IMR-90 (cell line): ENCODE results near the gene SVBP. TPM values are rescaled to one million over a fixed set of nuclear protein-coding genes. Genes with fewer than 3 reads are reported as not detected.

Source experiments
- ATAC-seq: fragments of 200-7000 bp; cut with Tn5 transposase; 2 replicates; pipeline ENCODE4 v1.9.1; 2020; ENCODE audit warnings: low read depth, mild to moderate bottlenecking, moderate library complexity
- BruUV-seq: library from RNA; stranded (reverse); fragments of 400-500 nt; replicated peaks from 2 replicates; lab custom pipeline; 2021; lab: Mats Ljungman, UMichigan
- CTCF ChIA-PET: fragments of 300-600 bp; formaldehyde crosslinking; extraction: SDS; loops from one replicate; lab custom pipeline; 2021; ENCODE audit warnings: antibody characterized with exemption; lab: Yijun Ruan, JAX
- POLR2A ChIA-PET: fragments of 300-600 bp; sonication (Branson Sonifier 250); formaldehyde crosslinking; loops from one replicate; lab custom pipeline; 2022; ENCODE audit warnings: antibody characterized with exemption; ENCODE audit not compliant: unreplicated experiment; lab: Charles Lee
- DNase-seq: peaks from one replicate; pipeline ENCODE4 v3.0.0; 2013
- H2AFZ ChIP-seq: replicated peaks from 2 replicates; pipeline ENCODE3; 2013; ENCODE audit warnings: low read length, mild to moderate bottlenecking; ENCODE audit not compliant: poor library complexity
- H2AK5ac ChIP-seq: 2 replicates; pipeline ENCODE4 v1.6.1; 2013; ENCODE audit warnings: low read depth, low read length, inconsistent platforms
- H2AK9ac ChIP-seq: replicated peaks from 2 replicates; pipeline ENCODE3; 2013; ENCODE audit warnings: mild to moderate bottlenecking, low read depth, low read length, moderate library complexity; ENCODE audit not compliant: poor library complexity
- H2BK120ac ChIP-seq: 2 replicates; pipeline ENCODE4 v1.6.1; 2013; ENCODE audit warnings: low read depth, low read length, inconsistent platforms
- H2BK15ac ChIP-seq: 3 replicates; pipeline ENCODE4 v1.6.1; 2013; ENCODE audit warnings: low read depth, low read length, inconsistent platforms
- H2BK20ac ChIP-seq: 2 replicates; pipeline ENCODE4 v1.6.1; 2013; ENCODE audit warnings: low read depth, mild to moderate bottlenecking, inconsistent platforms, low read length, moderate library complexity
- H2BK5ac ChIP-seq: 2 replicates; pipeline ENCODE4 v1.6.1; 2013; ENCODE audit warnings: mild to moderate bottlenecking, low read depth, low read length, inconsistent platforms; ENCODE audit not compliant: poor library complexity, severe bottlenecking
- H3K14ac ChIP-seq: replicated peaks from 2 replicates; pipeline ENCODE4 v1.6.1; 2013; ENCODE audit warnings: low read depth, low read length, inconsistent platforms
- H3K18ac ChIP-seq: 2 replicates; pipeline ENCODE4 v1.6.1; 2013; ENCODE audit warnings: low read depth, low read length, control low read depth
- H3K23ac ChIP-seq: 2 replicates; pipeline ENCODE4 v1.6.1; 2013; ENCODE audit warnings: low read depth, low read length, inconsistent platforms
- H3K27ac ChIP-seq: 2 replicates; pipeline ENCODE4 v1.5.1; 2013; ENCODE audit warnings: mild to moderate bottlenecking, control low read depth, low read length; ENCODE audit not compliant: insufficient read depth
- H3K27me3 ChIP-seq: 2 replicates; pipeline ENCODE4 v1.6.1; 2013; ENCODE audit warnings: low read length; ENCODE audit not compliant: control insufficient read depth, insufficient read depth
- H3K36me3 ChIP-seq: 2 replicates; pipeline ENCODE4 v1.6.1; 2013; ENCODE audit warnings: low read length, mixed read lengths; ENCODE audit not compliant: control insufficient read depth, insufficient read depth
- H3K4ac ChIP-seq: 2 replicates; pipeline ENCODE4 v1.6.1; 2013; ENCODE audit warnings: low read depth, low read length, inconsistent platforms
- H3K4me1 ChIP-seq: 2 replicates; pipeline ENCODE4 v1.6.1; 2013; ENCODE audit warnings: low read length, mixed read lengths; ENCODE audit not compliant: control insufficient read depth, insufficient read depth
- H3K4me2 ChIP-seq: 2 replicates; pipeline ENCODE4 v1.6.1; 2013; ENCODE audit warnings: low read depth, mild to moderate bottlenecking, control low read depth, low read length, moderate library complexity
- H3K4me3 ChIP-seq: 2 replicates; pipeline ENCODE4 v1.5.1; 2013; ENCODE audit warnings: low read depth, mild to moderate bottlenecking, control low read depth, low read length, moderate library complexity; ENCODE audit not compliant: insufficient read depth
- H3K56ac ChIP-seq: 2 replicates; pipeline ENCODE4 v1.6.1; 2013; ENCODE audit warnings: low read length, inconsistent platforms; ENCODE audit not compliant: insufficient read depth; ENCODE audit errors: extremely low read depth
- H3K79me1 ChIP-seq, 2 experiments: 2 replicates each; pipeline ENCODE4 v1.6.1; 2013; ENCODE audit warnings: low read length in 2 of 2, inconsistent platforms in 1 of 2, low read depth in 1 of 2
- H3K9ac ChIP-seq: 2 replicates; pipeline ENCODE4 v1.6.1; 2013; ENCODE audit warnings: low read depth, low read length, control low read depth
- H3K9me1 ChIP-seq: 2 replicates; pipeline ENCODE4 v1.6.1; 2013; ENCODE audit warnings: low read length, inconsistent platforms; ENCODE audit not compliant: insufficient read depth
- H3K9me3 ChIP-seq: 2 replicates; pipeline ENCODE4 v1.6.1; 2013; ENCODE audit warnings: low read length; ENCODE audit not compliant: control insufficient read depth, insufficient read depth
- H4K20me1 ChIP-seq: 2 replicates; pipeline ENCODE4 v1.6.1; 2013; ENCODE audit warnings: low read length, inconsistent platforms; ENCODE audit not compliant: insufficient read depth
- H4K5ac ChIP-seq: 2 replicates; pipeline ENCODE4 v1.6.1; 2013; ENCODE audit warnings: mild to moderate bottlenecking, low read depth, low read length, control low read depth
- H4K8ac ChIP-seq, 2 experiments: 2 replicates each; pipeline ENCODE4 v1.6.1; 2013; ENCODE audit warnings: low read depth in 2 of 2, low read length in 2 of 2, control low read depth in 1 of 2, inconsistent platforms in 1 of 2
- H4K91ac ChIP-seq: 2 replicates; pipeline ENCODE4 v1.6.1; 2013; ENCODE audit warnings: low read depth, low read length, inconsistent platforms; ENCODE audit not compliant: insufficient read depth
- BHLHE40 ChIP-seq: fragments of 150-350 bp; IDR thresholded peaks from 2 replicates; pipeline ENCODE4 v1.6.1; 2016; ENCODE audit warnings: mild to moderate bottlenecking, low read depth, low read length
- CEBPB ChIP-seq: IDR thresholded peaks from 2 replicates; pipeline ENCODE4 v1.6.1; 2012; ENCODE audit warnings: low read depth, low read length, improper control_type of control experiment
- CHD1 ChIP-seq: IDR thresholded peaks from 2 replicates; pipeline ENCODE4 v1.6.1; 2012; ENCODE audit warnings: low read depth, low read length, improper control_type of control experiment
- ELK1 ChIP-seq: fragments of 150-350 bp; IDR thresholded peaks from 2 replicates; pipeline ENCODE4 v1.6.1; 2016; ENCODE audit warnings: low read depth, mild to moderate bottlenecking, low read length, moderate library complexity, borderline replicate concordance
- FOS ChIP-seq: fragments of 150-350 bp; IDR thresholded peaks from 2 replicates; pipeline ENCODE4 v1.6.1; 2016; ENCODE audit warnings: low read depth, low read length
- MAFK ChIP-seq: IDR thresholded peaks from 2 replicates; pipeline ENCODE4 v1.6.1; 2012; ENCODE audit warnings: low read depth, low read length, improper control_type of control experiment
- MAZ ChIP-seq: IDR thresholded peaks from 2 replicates; pipeline ENCODE4 v1.6.1; 2012; ENCODE audit warnings: low read depth, mild to moderate bottlenecking, low read length, improper control_type of control experiment, moderate library complexity, borderline replicate concordance
- MXI1 ChIP-seq: IDR thresholded peaks from 2 replicates; pipeline ENCODE4 v1.6.1; 2012; ENCODE audit warnings: low read depth, mild to moderate bottlenecking, low read length, moderate library complexity, borderline replicate concordance
- NFE2L2 ChIP-seq: fragments of 150-350 bp; IDR thresholded peaks from 2 replicates; pipeline ENCODE4 v1.6.1; 2016; ENCODE audit warnings: low read depth, mild to moderate bottlenecking, low read length
- POLR2A ChIP-seq: IDR thresholded peaks from 2 replicates; pipeline ENCODE4 v1.6.1; 2012; ENCODE audit warnings: mild to moderate bottlenecking, low read depth, low read length
- RAD21 ChIP-seq: IDR thresholded peaks from 2 replicates; pipeline ENCODE4 v1.6.1; 2012; ENCODE audit warnings: low read length, improper control_type of control experiment
- RCOR1 ChIP-seq: IDR thresholded peaks from 2 replicates; pipeline ENCODE4 v1.6.1; 2012; ENCODE audit warnings: mild to moderate bottlenecking, low read length, improper control_type of control experiment; ENCODE audit not compliant: insufficient replicate concordance
- RFX5 ChIP-seq: IDR thresholded peaks from 2 replicates; pipeline ENCODE4 v1.8.0; 2012; ENCODE audit warnings: low read depth, mild to moderate bottlenecking, low read length, moderate library complexity
- SMC3 ChIP-seq: fragments of 150-350 bp; IDR thresholded peaks from 2 replicates; pipeline ENCODE4 v1.6.1; 2016; ENCODE audit warnings: low read depth, mild to moderate bottlenecking, antibody characterized with exemption, low read length, moderate library complexity
- USF2 ChIP-seq: fragments of 150-350 bp; IDR thresholded peaks from 2 replicates; pipeline ENCODE4 v1.6.1; 2017; ENCODE audit warnings: mild to moderate bottlenecking, antibody characterized with exemption, low read length, low read depth
- WGBS, 2 experiments: methylation state at CpG; one replicate each; pipeline versions ENCODE4 v1.1.5 to v1.1.7; 2013; ENCODE audit warnings: missing lambda C conversion rate in 2 of 2; ENCODE audit not compliant: insufficient read length in 1 of 2; ENCODE audit errors: extremely low coverage in 2 of 2; 5-methylcytosine and 5-hydroxymethylcytosine counted together
- dilution Hi-C: fragments of 300-500 bp; cut with HindIII; formaldehyde crosslinking; loops from one replicate; pipeline ENCODE4 v1.14.3; 2018; ENCODE audit warnings: low sequenced_read_pairs; ENCODE audit not compliant: unreplicated experiment
- in situ Hi-C: fragments of 300-500 bp; cut with MboI; formaldehyde crosslinking; loops from 3 replicates; pipeline ENCODE4 v1.14.3; 2019; ENCODE audit warnings: low sequenced_read_pairs, inconsistent platforms, mixed read lengths
- intact Hi-C: fragments of 100-400 bp; cut with micrococcal nuclease; formaldehyde crosslinking; loops from 2 replicates; pipeline ENCODE4 v1.10.0; 2022
- polyA plus RNA-seq, 3 experiments: library from polyadenylated mRNA; depleted of rRNA; stranded (reverse); fragments of >200 nt; gene quantifications; 2 replicates each; pipeline ENCODE4 v1.2.3, GENCODE V29; 2012; ENCODE audit warnings: low replicate concordance in 1 of 3
- total RNA-seq: library from RNA; depleted of rRNA; stranded (reverse); fragments of >200 nt; gene quantifications from 2 replicates; pipeline ENCODE4 v1.2.3, GENCODE V29; 2012
- TF ChIP-seq, protein P1 (sequence below): conservative IDR thresholded peaks from 2 replicates; pipeline ENCODE4 v1.5.1; 2012; ENCODE audit warnings: mild to moderate bottlenecking, low read depth, low read length, improper control_type of control experiment

The SVBP gene
- total and polyA plus RNA-seq, 2 of the 4 experiments (the other 2 are of a cell fraction): 9.7 to 11.5 TPM

GRCh38 chr1:42768172-42768571 lies 49.0 kb downstream of the SVBP start:
- Histone ChIP-seq H2BK20ac (no peak overlapping the region), H3K4me3 (peak overlapping the region; percentile 71), H2BK15ac (no peak overlapping the region), H4K20me1 (peaks cover 23% of the 10 kb centered on the region; the same call in 1 of the 2 replicates), H3K27ac (no peak overlapping the region), H3K9me3 (no peaks in the 10 kb centered on the region), H3K79me1 (peaks cover 24 to 53% of the 10 kb centered on the region in 2 experiments), H2AK5ac (no peak overlapping the region), H3K36me3 (no peaks in the 10 kb centered on the region), H4K5ac (no peak overlapping the region), H3K4me2 (peak overlapping the region; percentile 99), H4K8ac (no peak overlapping the region), H3K56ac (no peak overlapping the region), H3K27me3 (no peaks in the 10 kb centered on the region), H2BK120ac (no peak overlapping the region), H2AFZ (no peak overlapping the region), H3K23ac (peak overlapping the region; percentile 44; the same call in 1 of the 2 replicates), H3K9ac (peak overlapping the region; percentile 79; the same call in 1 of the 2 replicates), H3K14ac (no peak overlapping the region), H3K18ac (no peak overlapping the region), H3K4me1 (no peaks in the 10 kb centered on the region), H3K9me1 (0 out of 2 replicates have a peak, but pooled peaks cover under 1% of the 10 kb centered on the region), H2AK9ac (no peak overlapping the region), H2BK5ac (no peak overlapping the region), H3K4ac (no peak overlapping the region), H4K91ac (no peak overlapping the region)
- in situ Hi-C loops (no loop called here), intact Hi-C loops (loop anchor here (5.0 to 10.0 kb wide), 3 partner anchors 49 to 433 kb away; partner anchors contain the start of genes ERMAP, FOXJ3, SVBP and YBX1), dilution Hi-C loops (no loop called here)
- CTCF ChIA-PET: interaction anchor here (1.3 kb wide), 1 partner anchor 15 kb away, joined by 5 read pairs; no protein-coding TSS in a partner anchor
- TF ChIP-seq ELK1: no peak
- no peak for TF ChIP-seq NFE2L2
- TF ChIP-seq, protein P1, sequence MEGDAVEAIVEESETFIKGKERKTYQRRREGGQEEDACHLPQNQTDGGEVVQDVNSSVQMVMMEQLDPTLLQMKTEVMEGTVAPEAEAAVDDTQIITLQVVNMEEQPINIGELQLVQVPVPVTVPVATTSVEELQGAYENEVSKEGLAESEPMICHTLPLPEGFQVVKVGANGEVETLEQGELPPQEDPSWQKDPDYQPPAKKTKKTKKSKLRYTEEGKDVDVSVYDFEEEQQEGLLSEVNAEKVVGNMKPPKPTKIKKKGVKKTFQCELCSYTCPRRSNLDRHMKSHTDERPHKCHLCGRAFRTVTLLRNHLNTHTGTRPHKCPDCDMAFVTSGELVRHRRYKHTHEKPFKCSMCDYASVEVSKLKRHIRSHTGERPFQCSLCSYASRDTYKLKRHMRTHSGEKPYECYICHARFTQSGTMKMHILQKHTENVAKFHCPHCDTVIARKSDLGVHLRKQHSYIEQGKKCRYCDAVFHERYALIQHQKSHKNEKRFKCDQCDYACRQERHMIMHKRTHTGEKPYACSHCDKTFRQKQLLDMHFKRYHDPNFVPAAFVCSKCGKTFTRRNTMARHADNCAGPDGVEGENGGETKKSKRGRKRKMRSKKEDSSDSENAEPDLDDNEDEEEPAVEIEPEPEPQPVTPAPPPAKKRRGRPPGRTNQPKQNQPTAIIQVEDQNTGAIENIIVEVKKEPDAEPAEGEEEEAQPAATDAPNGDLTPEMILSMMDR: no peak
- no peak for TF ChIP-seq MAFK
- no peak for TF ChIP-seq RAD21
- TF ChIP-seq RCOR1: no peak
- TF ChIP-seq USF2: no peak
- no peak for TF ChIP-seq MAZ
- TF ChIP-seq MXI1: no peak
- no peak for TF ChIP-seq RFX5
- no peak for TF ChIP-seq CHD1
- no peak for TF ChIP-seq SMC3
- TF ChIP-seq FOS: no peak
- TF ChIP-seq CEBPB: no peak
- TF ChIP-seq POLR2A: no peak
- no peak for TF ChIP-seq BHLHE40
- POLR2A ChIA-PET: no interaction called here
- ATAC-seq (no peak), DNase-seq (no peak)
- BruUV-seq: no TSS peak
- no CpG with 5 or more reads among the region's 2 CpGs for WGBS, 2 experiments
